ENCODE results near the gene S100A16.
"Not testable (repeated sequence)": the region's sequence is repeated elsewhere in the genome, so short reads cannot be mapped to it uniquely, and the experiment has no call there.

Gene S100A16

DNA sequence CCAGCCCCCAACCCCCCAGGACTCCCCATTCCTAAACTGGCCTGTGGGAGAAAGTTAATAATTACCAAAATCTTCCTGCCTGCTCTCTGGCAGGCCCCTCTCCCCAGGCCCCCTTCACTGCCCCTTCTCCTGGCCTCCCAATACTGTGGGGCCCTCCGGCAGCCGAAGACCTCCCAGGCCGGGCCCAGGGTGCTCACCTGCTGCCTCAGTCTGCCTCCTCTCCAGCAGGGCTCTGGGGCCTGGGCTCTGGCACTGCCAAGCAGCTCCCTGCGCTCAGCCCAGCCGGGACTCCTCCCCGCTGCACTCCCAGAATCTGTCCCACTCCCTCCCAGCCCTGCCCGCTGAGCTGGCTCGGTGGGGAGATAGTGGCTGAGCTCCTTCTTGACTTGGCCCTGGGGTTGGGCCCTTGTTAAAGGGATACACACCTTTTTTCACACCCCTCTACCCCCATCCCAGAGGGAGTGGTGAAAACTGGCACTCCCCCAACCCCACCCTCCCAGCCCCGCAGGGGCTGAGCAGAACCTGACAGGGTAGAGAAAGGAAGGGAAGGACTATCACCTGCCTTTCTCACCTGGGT, at the start of gene S100A16:
Gene S100A16 (minus strand): TSS at position 383 of the 577 bp plus-strand sequence. CDS start 4,986 bp downstream, outside the sequence.
- DNase-seq (ENCODE audit: insufficient read length, low spot score) (no peak), FAIRE-seq (no peak)

DNA sequence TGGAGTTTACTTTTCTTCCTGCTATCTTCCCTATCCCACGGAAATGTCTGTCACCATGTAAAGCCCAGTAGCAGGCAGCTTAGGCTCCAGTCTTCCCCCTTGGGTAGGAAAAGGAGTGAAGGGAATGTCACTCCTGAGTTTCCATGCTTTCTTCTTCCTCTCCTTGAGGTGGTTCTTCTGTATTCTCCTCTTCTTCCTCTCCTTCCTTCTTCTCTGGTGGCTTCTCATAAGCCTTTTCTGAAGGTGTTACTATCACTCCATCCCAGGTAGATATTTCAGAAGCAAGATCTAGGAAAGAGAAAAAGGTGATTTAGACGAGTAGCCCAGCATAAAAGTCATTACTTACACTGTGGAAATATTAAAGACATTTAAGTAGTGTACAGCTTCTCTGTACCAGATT, 49.3 kb upstream of the S100A16 start:
- no peak for FAIRE-seq
- DNase-seq (ENCODE audit: insufficient read length, low spot score): no peak

DNA sequence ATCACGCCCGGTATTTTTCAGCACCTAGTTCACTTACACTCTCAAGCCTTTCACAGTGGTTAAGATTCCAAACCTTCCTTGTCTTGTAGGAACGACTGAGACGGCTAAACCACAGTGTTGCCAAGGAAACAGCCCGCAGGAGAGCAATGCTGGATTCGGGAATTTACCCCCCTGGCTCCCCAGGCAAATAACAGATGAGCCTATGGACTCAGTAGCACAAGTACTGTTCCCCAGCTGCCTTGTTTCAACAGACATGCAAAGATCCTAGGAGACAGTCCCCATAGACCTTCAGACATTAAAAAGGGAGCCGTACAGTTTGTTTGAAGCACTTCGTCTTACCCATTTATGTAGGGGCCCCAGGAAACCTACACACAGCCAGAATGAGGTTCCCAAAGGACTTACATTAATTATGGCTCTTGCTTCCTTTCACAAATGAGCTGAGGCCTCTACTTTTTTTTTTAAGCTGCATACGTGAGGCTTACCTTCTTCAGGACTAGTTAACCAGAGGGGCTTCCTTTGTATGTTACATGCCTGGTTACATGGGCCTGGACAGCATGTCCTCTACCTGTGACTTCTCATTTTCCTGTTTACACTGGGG, 48.3 kb upstream of the S100A16 start:
- no peak for FAIRE-seq
- no peak for DNase-seq (ENCODE audit: insufficient read length, low spot score)

DNA sequence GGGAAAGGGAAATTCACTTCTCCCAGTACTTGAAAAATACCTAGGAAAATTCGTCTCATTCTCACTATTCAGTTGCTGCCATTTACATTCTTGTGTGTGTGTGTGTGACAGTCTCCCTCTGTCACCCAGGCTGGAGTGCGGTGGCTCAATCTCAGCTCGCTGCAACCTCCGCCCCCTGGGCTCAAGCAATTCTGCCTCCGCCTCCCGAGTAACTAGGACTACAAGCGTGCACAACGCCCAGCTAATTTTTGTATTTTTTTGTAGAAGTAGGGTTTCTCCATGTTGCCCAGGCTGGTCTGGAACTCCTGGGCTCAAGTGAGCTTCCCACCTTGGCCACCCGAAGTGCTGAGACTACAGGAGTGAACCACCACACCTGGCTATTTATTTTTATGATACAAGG, 46.7 kb upstream of the S100A16 start:
- FAIRE-seq (no peak), DNase-seq (ENCODE audit: insufficient read length, low spot score) (no peak)

DNA sequence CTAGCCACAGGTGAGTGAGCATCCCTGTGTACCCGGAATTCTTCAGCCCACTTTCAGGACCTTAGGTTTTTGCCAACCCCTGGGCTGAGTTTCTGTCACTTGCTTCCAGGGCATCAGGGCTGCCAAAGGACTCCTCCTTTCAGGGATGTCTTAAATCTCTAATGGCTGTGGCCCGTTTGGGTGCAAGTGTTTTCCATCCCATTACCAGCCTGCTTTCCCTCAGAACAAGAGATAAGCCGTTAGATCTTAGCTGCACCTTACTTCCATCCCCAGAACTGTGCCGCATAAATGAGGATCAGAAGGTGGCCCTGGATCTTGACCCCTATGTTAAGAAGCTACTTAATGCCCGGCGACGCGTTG, 46.2 kb upstream of the S100A16 start:
- DNase-seq (ENCODE audit: insufficient read length, low spot score): no peak
- FAIRE-seq: no peak

DNA sequence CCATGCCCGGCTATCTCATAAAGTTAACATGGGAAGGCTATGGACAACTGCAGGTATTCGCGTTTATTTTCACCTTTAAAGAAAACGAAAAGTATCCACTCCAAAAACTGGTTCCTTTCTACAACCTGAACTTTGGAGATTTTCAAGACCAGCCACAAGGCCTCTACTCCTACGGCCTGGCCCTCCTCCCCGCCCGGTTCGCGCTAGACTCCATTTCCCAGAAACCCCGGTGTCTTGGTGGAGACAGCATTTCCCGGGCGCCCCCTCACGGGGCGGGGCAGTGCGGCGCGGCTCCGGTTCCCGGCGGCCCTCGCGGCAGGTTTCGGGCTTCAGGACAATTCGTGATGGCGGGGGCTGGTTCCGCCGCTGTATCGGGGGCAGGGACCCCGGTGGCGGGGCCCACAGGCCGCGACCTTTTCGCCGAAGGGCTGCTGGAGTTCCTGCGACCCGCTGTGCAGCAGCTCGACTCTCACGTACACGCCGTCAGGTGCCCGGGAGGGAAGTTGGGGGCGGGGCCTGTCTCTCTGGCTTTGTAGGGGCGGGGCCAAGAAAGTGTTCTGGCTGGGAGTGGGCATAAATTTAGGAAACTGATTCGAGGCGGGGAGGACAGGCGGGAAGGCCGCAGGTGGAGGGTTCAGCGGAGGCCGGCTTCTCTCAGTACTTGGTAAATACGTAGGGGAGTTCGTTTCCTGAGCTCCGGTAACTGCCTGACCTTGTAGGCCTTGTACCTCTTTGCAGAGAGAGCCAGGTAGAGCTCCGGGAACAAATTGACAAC, 45.6 kb upstream of the S100A16 start, which contains the start of gene SNAPIN:
Gene SNAPIN (plus strand): TSS at position 304 of the 775 bp plus-strand sequence. CDS start 41 bp downstream, at position 345.
- peak; percentile 82 for DNase-seq (ENCODE audit: insufficient read length, low spot score)

DNA sequence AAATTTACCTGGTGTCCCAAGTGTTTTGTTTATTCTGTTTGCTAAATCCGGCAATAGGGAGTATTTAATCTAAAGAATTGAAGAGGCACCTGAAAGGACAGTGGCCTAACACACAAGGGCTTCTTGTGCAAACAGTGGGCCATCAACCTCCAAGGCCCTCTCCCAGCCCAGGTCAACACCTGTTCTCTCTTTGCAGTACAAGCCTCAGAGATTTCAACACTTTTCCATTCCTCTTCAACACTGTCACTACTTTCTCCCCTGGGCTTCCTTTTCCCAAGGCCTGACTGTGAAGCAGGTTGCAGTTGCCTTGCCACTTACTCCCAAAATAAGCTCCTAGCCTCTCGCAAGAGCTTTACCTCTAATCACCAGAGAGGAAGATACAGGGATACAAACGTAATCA, 42.4 kb upstream of the S100A16 start:
- no peak for DNase-seq (ENCODE audit: insufficient read length, low spot score)
- FAIRE-seq: no peak

More for the DNA sequence above, 45.6 kb upstream of the S100A16 start, which contains the start of gene SNAPIN:
- FAIRE-seq: peak; percentile 82

- DNase-seq (ENCODE audit: insufficient read length, low spot score): no peak
- no peak for FAIRE-seq
Measured at GRCh38 chr1:153652805-153653500, 40.0 kb upstream of the S100A16 start.

- FAIRE-seq (no peak), DNase-seq (ENCODE audit: insufficient read length, low spot score) (no peak)
Measured at GRCh38 chr1:153651771-153652170, 38.8 kb upstream of the S100A16 start.

DNA sequence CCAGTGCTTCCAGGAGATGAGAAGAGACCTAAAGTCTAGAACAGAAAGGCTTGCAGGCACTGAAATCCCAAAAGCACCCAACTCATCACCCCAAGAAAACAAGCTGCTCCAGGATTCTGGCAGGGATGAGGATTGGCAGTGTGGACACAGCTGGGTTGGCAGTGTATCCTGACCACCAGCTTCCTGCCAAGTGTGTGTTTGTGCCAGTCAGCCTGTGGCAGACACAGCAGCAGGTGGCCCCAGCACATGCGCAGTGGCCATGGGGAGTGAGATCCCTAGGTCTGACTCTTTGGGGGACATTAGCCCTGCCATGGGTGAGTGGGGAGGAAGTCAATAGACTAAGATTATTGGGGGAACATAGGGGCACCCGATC, 36.9 kb upstream of the S100A16 start:
- no peak for FAIRE-seq
- no peak for DNase-seq (ENCODE audit: insufficient read length, low spot score)

- FAIRE-seq: no peak
- DNase-seq (ENCODE audit: insufficient read length, low spot score): no peak
Measured at GRCh38 chr1:153649137-153649862, 36.4 kb upstream of the S100A16 start.

- DNase-seq (ENCODE audit: insufficient read length, low spot score): no peak
- FAIRE-seq: no peak
Measured at GRCh38 chr1:153648000-153648643, 35.2 kb upstream of the S100A16 start.

DNA sequence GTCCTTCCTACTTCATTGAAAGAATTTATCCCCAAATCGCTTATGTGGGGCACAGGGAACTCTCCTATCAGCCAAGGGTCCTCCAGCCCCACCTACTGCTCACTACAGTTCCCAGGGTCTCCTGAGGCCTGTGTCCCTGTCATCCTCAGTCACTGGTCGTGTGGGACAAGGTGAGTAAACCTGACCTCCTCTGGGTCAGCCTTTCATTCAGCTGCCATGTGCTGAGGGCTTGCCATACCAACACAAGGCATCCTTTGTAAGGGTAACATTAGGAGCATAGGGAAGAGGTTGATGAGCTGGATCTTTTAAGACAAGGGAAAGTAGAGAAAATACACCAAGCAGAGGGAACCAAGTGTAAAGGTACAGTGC, 34.4 kb upstream of the S100A16 start:
- DNase-seq (ENCODE audit: insufficient read length, low spot score) (no peak), FAIRE-seq (no peak)

DNA sequence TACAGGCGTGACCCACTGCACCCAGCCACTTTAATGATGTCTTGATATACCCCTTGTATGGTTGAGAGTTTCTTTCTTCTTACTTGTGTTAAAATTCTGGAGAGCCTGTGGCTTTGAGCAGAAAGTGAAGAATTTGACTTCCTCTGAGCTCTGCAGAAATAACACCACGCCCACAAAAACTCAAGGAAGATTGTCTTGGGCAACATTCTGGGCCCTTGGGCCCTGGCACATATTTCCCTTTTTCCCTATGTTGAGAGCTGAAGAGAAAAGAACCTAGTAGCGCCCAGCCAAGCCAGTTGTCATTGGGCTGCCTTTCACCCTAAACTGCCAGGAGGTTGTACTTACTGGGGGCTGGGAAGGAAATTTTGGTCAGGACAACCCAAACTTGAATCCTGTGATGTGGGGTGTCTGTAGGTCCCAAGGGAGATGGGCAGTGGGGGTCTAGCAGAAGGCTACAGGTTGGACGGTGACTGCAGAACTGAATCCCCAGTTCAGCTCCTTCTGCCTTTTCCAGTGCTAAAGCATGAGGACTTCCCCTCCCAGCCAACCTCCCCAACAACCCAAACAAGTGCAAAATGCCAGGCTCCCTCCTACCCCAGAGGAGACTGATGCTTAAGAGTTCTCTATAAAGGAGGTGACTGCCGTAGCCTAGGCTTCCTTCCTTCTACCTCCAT, 33.9 kb upstream of the S100A16 start:
- no peak for DNase-seq (ENCODE audit: insufficient read length, low spot score)
- FAIRE-seq: no peak

DNA sequence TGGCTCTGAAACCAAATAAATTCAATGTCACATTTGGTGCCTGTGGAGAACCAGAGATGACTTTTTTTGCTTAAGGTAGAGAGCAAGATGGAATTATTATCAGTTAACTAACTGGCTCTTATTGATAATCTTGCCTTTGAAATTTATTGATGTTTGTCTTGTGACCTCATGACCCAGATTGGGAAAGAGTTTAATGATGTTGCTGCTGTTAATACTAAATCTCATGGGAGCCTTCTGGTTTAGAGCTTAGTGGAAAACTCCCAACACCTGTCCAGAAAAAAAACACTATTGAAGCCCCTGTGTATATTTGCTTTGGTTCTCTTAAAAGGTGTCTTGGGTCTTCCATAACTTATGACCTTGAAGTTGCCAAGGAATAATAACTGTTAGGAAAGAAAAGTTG, 30.9 kb upstream of the S100A16 start:
- DNase-seq (ENCODE audit: insufficient read length, low spot score): no peak
- no peak for FAIRE-seq

- FAIRE-seq: no peak
- no peak for DNase-seq (ENCODE audit: insufficient read length, low spot score)
Measured at GRCh38 chr1:153643100-153643499, 30.2 kb upstream of the S100A16 start.

GRCh38 chr1:153642161-153642560, 29.2 kb upstream of the S100A16 start:
- DNase-seq (ENCODE audit: insufficient read length, low spot score) (no peak), FAIRE-seq (no peak)

DNA sequence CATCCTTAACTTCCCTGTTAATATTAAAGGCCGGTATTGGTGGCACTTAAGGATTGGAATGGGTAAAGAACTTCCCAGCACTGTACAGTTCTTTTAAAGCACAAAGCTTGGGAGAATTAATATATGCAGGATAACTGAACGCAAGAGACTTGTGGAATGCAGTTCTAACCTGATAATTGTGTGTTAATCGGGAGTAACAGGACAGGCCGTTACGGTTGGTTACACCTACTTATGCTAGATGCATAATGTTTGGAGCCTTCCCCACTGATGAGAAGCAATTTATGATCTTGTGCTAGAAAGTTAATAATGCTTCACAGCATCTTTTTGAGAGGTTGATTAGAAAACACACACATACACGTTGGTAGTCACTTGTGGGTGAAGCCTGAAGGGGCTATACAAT, 27.9 kb upstream of the S100A16 start:
- no peak for DNase-seq (ENCODE audit: insufficient read length, low spot score)
- no peak for FAIRE-seq

DNA sequence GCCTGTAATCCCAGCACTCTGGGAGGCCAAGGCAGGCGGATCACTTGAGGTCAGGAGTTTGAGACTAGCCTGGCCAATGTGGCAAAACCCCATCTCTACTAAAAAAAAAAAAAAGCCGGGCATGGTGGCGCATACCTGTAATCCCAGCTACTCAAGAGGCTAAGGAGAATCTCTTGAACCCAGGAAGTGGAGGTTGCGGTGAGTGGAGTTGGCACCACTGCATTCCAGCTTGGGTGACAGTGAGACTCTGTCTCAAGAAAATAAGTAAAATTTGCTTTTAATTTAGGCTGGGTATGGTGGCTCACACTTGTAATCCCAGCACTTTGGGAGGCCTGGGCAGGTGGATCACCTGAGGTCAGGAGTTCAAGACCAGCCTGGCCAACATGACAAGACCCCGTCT, 27.3 kb upstream of the S100A16 start:
- not testable (repeated sequence) for DNase-seq (ENCODE audit: insufficient read length, low spot score); FAIRE-seq

- DNase-seq (ENCODE audit: insufficient read length, low spot score): no peak
- FAIRE-seq: no peak
Measured at GRCh38 chr1:153639280-153639679, 26.3 kb upstream of the S100A16 start.

Data from GM19239 (cell line).